NCI-H146 (cell line): ENCODE measurements around the gene IFNA21.
"Not testable (repeated sequence)": the region's sequence is repeated elsewhere in the genome, so short reads cannot be mapped to it uniquely, and the experiment has no call there.

Source experiments
- DNase-seq: peaks from one replicate; lab custom pipeline; 2025; lab: John Stamatoyannopoulos, UW

IFNA21 gene

DNA sequence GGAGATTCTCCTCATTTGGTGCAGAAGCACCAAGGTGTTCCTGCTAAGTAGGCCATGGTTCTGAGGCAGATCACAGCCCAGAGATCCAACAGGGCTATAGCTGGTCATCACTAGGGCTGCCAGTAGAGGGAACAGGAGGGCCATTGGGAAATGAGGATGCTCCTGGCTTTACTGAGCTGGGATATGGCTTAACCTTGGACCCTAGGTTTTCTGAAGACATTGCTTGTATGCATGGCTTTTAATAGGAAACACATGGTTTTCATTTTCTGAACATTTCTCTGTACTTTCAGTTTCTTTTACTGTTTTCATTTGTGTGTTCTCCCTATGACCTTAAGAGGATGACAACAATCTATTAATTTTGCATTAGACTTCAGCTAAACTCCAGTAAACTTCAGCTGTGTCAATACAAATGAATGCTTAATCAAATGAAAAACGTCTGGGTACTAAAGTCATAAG, 25.0 kb downstream of the IFNA21 start, which contains the start of gene IFNW1:
TSS of gene IFNW1 (minus strand) at position 406 of the 456 bp plus-strand sequence. CDS start at position 144, 262 bp downstream.
- no peak for DNase-seq

GRCh38 chr9:21137020-21137419, 29.4 kb downstream of the IFNA21 start:
- no peak for DNase-seq

- DNase-seq = no peak
These were observed 30.7 kb downstream of the IFNA21 start for GRCh38 chr9:21135736-21136135.

DNA sequence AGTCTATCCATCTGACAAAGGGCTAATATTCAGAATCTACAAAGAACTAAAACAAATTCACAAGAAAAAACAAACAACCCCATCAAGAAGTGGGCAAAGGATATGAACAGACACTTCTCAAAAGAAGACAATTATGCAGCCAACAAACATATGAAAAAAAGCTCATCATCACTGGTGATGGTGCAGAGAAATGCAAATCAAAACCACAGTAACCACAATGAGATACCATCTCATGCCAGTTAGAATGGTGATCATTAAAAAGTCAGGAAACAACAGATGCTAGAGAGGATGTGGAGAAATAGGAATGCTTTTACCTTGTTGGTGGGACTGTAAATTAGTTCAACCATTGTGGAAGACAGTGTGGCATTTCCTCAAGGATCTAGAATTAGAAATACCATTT, 38.3 kb downstream of the IFNA21 start:
- not testable (repeated sequence) for DNase-seq

DNA sequence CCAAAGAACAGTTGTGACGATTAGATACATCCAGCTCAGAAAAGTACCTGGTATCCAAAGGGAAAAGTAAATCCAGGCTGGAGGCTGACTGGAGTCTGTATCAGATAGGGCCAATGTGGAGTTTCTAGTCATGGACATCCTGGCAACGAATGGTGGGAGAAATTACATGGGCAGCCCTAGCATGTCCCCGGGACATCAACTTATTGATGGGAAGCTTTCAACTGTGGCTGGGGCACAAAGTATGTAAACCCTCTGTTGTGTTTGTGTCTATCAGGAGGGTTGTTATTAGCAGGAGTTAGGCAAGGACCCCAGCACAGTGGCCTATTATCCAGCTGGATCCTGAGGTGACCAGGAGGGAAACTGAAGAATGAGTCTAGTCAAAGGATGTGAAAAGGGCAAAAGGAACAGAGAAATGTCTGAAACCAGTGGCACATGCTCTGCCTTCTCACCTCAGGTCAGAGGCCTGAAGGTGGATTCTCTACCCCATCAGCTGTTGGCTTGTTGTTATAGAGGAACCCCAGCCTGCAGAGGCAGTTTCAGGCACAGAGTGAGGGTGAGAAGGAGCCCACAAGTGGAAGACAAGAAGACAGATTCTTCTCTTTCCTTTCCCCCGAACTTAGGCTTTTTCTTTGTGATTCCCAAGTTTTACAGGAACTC, 44.7 kb downstream of the IFNA21 start:
- no peak for DNase-seq

DNA sequence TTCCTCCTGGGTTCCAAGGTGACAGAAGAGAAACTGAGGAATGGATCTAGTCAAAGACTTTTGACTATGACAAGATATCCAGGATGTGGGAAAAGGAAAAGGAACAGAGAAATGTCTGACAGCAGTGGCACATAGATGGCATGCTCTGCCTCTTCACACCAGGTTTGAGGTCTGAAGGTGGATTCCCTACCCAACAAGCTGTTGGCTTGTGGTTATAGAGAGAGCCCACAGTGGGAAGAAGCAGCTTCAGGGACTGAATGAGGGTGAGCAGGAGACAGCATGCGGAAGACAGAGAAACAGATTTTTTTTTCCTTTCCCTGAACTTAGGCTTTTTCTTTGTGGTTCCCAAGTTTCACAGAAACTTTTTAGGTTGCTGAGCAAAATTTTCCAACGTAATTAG, 45.4 kb downstream of the IFNA21 start:
- no peak for DNase-seq

DNA sequence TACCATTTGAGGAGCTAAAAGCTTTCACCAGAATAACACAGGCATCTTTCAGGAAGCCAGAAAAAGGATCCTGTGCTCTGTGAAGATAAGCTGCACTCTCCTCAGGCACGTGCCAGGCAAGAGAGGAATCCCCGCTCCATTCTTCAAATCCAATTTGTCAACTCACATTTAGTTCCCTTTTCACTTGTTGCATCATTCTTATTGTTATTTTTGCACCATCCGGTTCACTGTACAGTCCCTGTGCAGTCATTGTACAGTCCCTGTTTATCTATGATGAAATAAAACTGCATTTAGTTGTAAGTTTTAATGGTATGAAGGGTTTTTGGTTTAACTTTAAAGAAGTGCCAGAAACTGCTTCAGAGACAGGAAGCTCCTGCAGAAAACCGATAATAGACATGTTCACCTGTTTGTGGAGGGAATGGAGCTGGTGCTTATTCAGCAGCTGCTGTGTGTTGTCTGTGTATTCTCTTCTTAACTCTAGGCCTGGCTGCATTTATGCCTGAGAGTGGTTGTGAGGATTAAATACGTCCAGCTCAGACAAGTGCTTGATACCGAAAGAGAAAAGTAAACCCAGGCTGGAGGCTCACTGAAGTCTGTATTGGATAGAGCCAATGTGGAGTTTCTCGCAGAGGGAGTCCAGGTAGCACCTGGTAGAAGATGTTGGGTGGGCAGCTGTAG, 47.2 kb downstream of the IFNA21 start:
- no peak for DNase-seq
